ENCODE results near the gene KCNG2.
A peak's percentile ranks its signal among the peaks of the same experiment; 100 is the strongest.
"Not testable (repeated sequence)": the region's sequence is repeated elsewhere in the genome, so short reads cannot be mapped to it uniquely, and the experiment has no call there.

The KCNG2 gene

DNA sequence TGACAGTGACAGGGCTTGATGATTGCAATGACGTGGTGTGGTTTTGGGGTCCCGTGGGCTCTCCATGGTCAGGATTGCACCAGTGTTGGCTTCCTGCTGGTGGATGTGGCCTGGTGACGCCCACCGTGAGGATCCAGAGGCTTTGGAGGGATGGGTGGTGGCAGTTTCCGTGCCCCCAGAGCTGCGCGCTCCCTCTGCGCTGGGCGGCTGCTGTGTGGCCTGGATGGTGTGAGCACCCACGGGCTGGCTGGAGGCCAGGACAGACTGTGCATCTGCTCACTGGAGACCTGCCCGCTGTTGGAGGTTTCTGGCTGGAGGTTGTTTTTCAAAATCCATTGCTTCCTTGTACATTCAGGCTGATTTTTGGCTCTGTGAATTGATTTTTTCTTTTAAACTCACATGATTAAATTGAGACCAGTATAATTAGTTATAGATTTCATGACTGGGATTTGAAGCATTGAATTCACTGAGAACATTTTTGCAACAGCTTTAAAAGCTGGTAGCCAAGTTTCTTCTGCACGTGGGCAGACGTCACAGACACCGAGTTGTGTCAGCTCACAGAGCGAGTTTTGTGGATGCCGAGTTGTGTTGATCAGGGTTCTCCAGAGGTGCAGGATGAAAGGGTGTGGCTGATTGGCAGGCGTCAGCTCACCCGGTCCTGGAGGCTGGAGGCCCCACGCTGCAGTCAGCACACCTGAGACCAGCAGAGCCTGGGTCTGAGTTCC lies 72.7 kb downstream of the KCNG2 start:
- DNase-seq (ENCODE audit: low spot score): no peak

DNA sequence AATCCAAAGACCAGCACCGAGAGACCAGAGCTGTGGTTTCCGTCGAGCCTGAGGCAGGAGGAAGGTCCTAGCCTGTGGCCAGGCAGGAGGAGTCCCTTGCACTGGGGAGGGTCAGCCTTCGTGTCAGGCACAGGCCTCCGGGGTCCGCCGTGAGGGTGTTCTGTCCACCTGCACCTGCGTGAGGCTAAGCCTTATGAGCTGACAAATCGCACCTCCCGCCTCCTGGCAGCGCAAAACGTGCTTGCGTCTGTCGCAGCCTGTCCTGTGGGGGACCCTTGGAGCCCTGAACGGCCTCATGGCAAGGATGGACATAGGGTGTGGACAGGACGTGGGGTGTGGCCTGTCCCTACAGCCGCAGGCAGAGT lies 73.3 kb downstream of the KCNG2 start:
- no peak for DNase-seq (ENCODE audit: low spot score)

DNA sequence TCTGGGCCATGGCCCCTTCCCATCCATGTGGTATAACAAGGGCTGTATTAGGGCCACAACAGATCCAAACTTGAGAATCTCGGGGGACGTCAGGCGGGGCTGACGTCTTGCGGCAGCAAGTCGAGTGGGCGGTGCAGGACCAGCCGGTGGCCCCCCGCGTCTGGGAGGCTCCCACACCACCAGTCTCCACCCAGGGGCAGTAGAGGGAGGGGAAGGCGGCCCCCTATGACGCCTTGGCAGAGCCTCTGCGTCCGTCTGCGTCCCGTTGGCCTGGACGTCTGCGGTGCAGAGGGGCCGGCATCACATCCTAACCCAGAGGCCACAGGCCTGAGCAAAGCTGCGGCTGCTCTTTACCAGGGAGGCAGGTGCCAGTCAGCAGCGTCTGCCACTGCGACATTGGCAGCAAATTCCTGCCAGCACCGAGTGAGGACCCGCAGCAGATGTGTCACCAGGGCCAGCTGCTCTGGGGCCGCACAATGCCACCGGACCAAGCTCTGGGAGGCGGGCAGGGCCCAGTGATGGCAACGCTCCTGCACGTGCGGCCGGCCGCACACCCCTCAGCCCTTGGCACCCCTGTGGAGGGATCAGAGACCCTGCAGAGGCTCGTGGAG lies 73.8 kb downstream of the KCNG2 start:
- no peak for DNase-seq (ENCODE audit: low spot score)

GRCh38 chr18:79872527-79873444 lies 75.0 kb downstream of the KCNG2 start:
- no peak for DNase-seq (ENCODE audit: low spot score)

GRCh38 chr18:79873449-79874110 lies 75.8 kb downstream of the KCNG2 start:
- no peak for DNase-seq (ENCODE audit: low spot score)

- no peak for DNase-seq (ENCODE audit: low spot score)
Observed at GRCh38 chr18:79874553-79875530, 77.1 kb downstream of the KCNG2 start.

DNA sequence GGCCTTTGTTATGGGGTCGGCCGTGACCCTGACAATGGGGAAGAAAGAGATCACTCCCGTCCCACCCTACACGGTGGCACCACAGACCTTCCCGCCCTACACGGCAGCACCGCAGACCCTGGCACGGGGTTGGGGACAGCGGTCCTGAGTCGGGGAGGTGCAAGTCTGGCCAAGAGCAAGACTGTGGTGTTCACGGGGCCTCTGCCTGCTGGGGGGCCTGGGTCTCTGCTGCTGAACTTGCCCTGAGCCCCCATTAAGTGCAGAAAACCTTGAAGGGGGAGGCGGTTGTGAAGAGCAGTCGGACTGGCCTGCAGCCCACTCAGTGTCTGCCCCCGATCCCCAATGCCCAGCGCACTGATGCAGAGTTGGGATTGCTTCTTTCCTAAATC lies 77.8 kb downstream of the KCNG2 start:
- DNase-seq (ENCODE audit: low spot score): no peak

DNA sequence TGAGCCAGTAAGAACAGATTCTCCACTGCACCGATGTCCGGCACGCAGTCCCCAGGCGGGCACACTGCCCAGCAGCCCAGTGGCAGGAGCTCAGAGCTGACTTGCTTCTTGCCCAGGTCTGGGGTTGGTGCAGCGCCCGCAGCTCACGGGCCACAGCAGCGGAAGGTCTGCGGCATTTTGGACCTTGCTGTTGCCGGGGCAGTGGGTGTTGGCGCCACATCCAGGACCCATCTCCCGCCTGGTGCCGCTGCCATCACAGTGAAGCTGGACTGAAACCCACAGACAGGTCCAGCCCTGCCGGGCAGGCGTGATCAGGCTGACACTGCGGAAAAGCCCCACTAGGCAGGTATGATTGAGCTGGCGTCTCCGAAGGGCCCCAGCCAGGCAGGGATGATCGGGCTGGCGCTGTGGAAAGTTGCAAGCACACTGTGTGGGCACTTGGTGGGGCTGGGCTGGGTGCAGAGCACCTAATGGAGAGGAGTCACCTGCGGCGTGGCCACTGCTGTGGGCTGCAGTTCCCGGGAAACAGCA lies 78.3 kb downstream of the KCNG2 start:
- DNase-seq (ENCODE audit: low spot score): no peak

- no peak for DNase-seq (ENCODE audit: low spot score)
Observed at GRCh38 chr18:79876497-79876896, 78.8 kb downstream of the KCNG2 start.

GRCh38 chr18:79877163-79878091 lies 79.7 kb downstream of the KCNG2 start:
- DNase-seq (ENCODE audit: low spot score): no peak

- DNase-seq (ENCODE audit: low spot score): not testable (repeated sequence)
Observed at GRCh38 chr18:79878246-79878645, 80.5 kb downstream of the KCNG2 start.

- DNase-seq (ENCODE audit: low spot score): no peak
Observed at GRCh38 chr18:79878741-79879378, 81.1 kb downstream of the KCNG2 start.

DNA sequence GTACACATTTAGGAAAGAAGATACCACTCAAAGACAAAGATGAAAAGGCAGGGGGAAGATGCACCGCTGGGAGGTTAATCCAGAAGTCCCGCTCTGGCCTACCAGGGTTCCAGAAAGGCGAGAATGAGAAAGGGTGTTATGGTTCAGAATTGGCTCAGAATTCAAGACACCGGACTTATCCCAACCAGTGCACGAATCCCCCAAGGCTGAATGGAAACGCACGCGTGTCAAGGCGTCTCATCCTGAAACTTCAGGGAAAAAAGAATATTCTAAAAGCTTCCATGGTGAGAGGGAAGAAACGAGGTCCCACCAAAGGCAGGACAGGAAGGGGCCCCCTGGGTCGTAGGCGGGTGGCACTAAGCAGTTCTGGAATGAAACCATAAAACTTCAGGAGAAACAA lies 81.8 kb downstream of the KCNG2 start:
- DNase-seq (ENCODE audit: low spot score): no peak

DNA sequence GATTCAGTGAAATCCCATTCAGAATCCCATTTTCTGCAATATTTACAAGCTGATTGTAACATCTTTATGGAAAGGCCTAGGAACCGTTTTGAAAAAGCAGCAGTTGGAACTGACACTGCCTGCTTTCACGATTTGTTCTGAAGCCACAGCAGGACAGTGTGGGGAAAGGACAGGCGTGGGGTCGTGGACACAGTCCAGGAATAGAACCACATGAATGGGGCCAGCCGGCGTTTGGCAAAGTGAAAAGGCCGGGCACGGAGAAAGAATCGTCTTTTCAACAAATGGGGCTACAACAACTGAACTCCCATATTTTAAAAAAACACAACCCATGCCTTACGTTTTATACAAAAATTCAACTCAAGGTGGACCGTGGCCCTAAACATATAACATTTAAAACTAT lies 84.0 kb downstream of the KCNG2 start:
- peak; percentile 46 for DNase-seq (ENCODE audit: low spot score)

- DNase-seq (ENCODE audit: low spot score): no peak
Observed at GRCh38 chr18:79882522-79883241, 84.9 kb downstream of the KCNG2 start.

- no peak for DNase-seq (ENCODE audit: low spot score)
Observed at GRCh38 chr18:79883461-79884293, 85.9 kb downstream of the KCNG2 start.

- no peak for DNase-seq (ENCODE audit: low spot score)
Observed at GRCh38 chr18:79884294-79884962, 86.7 kb downstream of the KCNG2 start.

Data from globus pallidus (tissue), 1 donor.